SK-N-SH (cell line): ENCODE results near the gene BAIAP2L2. TPM values are rescaled to one million over a fixed set of nuclear protein-coding genes. Genes with fewer than 3 reads are reported as not detected.
"Not testable (repeated sequence)": the region's sequence is repeated elsewhere in the genome, so short reads cannot be mapped to it uniquely, and the experiment has no call there.

Experiments used
- CTCF ChIA-PET: fragments of 300-600, 350-600 bp; formaldehyde crosslinking; extraction: SDS; loops from one replicate; lab custom pipeline; 2021; lab: Yijun Ruan, JAX
- POLR2A ChIA-PET: fragments of 350-600 bp; sonication (Branson Sonifier 250); formaldehyde crosslinking; extraction: SDS; loops from one replicate; lab custom pipeline; 2020; ENCODE audit warnings: antibody characterized with exemption, inconsistent platforms; lab: Yijun Ruan, JAX
- DNase-seq: peaks from one replicate; pipeline ENCODE4 v3.0.0; 2012
- H2AFZ ChIP-seq: fragments of 200-600 bp; sonication (generic); 2 replicates; pipeline ENCODE4 v1.8.1; 2016; ENCODE audit warnings: antibody characterized with exemption, mild to moderate bottlenecking, low read depth
- H3F3A ChIP-seq: fragments of 200-600 bp; sonication (generic); replicated peaks from 2 replicates; pipeline ENCODE3; 2016; ENCODE audit warnings: antibody characterized with exemption, mild to moderate bottlenecking; ENCODE audit not compliant: insufficient read depth
- H3K27ac ChIP-seq, 2 experiments: fragments of 200-500 bp in 1 of 2; fragments of 200-600 bp in 1 of 2; sonication (Bioruptor generic) in 1 of 2; sonication (generic), shearing (Covaris generic) in 1 of 2; 2 replicates each; pipeline versions ENCODE4 v1.5.1 to v1.6.1; 2014 to 2016; ENCODE audit warnings: low read depth in 2 of 2, inconsistent platforms in 1 of 2, low read length in 1 of 2, mild to moderate bottlenecking in 1 of 2, mixed read lengths in 1 of 2
- H3K27me3 ChIP-seq: fragments of 200-600 bp; sonication (generic), shearing (Covaris generic); 2 replicates; pipeline ENCODE4 v1.6.1; 2016; ENCODE audit warnings: mixed run types; ENCODE audit not compliant: insufficient read depth
- H3K36me3 ChIP-seq, 2 experiments: fragments of 200-500 bp in 1 of 2; fragments of 200-600 bp in 1 of 2; sonication (Bioruptor generic) in 1 of 2; sonication (generic) in 1 of 2; replicated peaks in 1 of 2; 2 replicates each; pipeline versions ENCODE3 to v1.5.1; 2014 to 2016; ENCODE audit warnings: low read length in 1 of 2, mild to moderate bottlenecking in 1 of 2; ENCODE audit not compliant: insufficient read depth in 2 of 2, control insufficient read depth in 1 of 2
- H3K4me1 ChIP-seq, 2 experiments: fragments of 200-500 bp in 1 of 2; fragments of 200-600 bp in 1 of 2; sonication (Bioruptor generic) in 1 of 2; sonication (generic), shearing (Covaris generic) in 1 of 2; 2 replicates each; pipeline versions ENCODE4 v1.5.1 to v1.6.1; 2014 to 2016; ENCODE audit warnings: low read depth in 1 of 2, low read length in 1 of 2, mixed run types in 1 of 2; ENCODE audit not compliant: insufficient read depth in 2 of 2, control insufficient read depth in 1 of 2
- H3K4me2 ChIP-seq: fragments of 200-600 bp; sonication (generic), shearing (Covaris generic); 2 replicates; pipeline ENCODE4 v1.6.1; 2017; ENCODE audit warnings: mixed run types
- H3K4me3 ChIP-seq, 2 experiments: fragments of 200-500 bp in 1 of 2; fragments of 200-600 bp in 1 of 2; sonication (Bioruptor generic) in 1 of 2; sonication (generic), shearing (Covaris generic) in 1 of 2; 2 replicates each; pipeline versions ENCODE4 v1.5.1 to v1.8.1; 2014 to 2016; ENCODE audit warnings: low read depth in 2 of 2, inconsistent platforms in 1 of 2, low read length in 1 of 2, mild to moderate bottlenecking in 1 of 2, mixed read lengths in 1 of 2, moderate library complexity in 1 of 2
- H3K79me2 ChIP-seq: fragments of 200-600 bp; sonication (generic); 2 replicates; pipeline ENCODE4 v1.8.1; 2017; ENCODE audit warnings: mild to moderate bottlenecking; ENCODE audit not compliant: insufficient read depth
- H3K9ac ChIP-seq: fragments of 200-600 bp; sonication (generic); 2 replicates; pipeline ENCODE4 v1.6.1; 2017; ENCODE audit warnings: mixed run types
- H3K9me2 ChIP-seq: fragments of 200-600 bp; sonication (generic); 2 replicates; pipeline ENCODE4 v1.6.1; 2017; ENCODE audit warnings: mixed run types
- H3K9me3 ChIP-seq: fragments of 200-600 bp; sonication (generic); 2 replicates; pipeline ENCODE4 v1.6.1; 2017; ENCODE audit warnings: mixed run types, mild to moderate bottlenecking, moderate library complexity
- H4K20me1 ChIP-seq: fragments of 200-600 bp; sonication (generic); 2 replicates; pipeline ENCODE4 v1.6.1; 2017; ENCODE audit warnings: mild to moderate bottlenecking, mixed run types; ENCODE audit not compliant: insufficient read depth
- ELF1 ChIP-seq: IDR thresholded peaks from 2 replicates; pipeline ENCODE4 v1.4.0; 2012
- EP300 ChIP-seq, 2 experiments: IDR thresholded peaks; 2 replicates each; pipeline versions ENCODE4 v1.4.0 to v1.6.1; 2012; ENCODE audit warnings: borderline replicate concordance in 1 of 2, low read depth in 1 of 2, low read length in 1 of 2
- FOXJ3 ChIP-seq: sonication (generic); formaldehyde crosslinking; IDR thresholded peaks from 2 replicates; pipeline ENCODE4 v1.5.1; 2020; ENCODE audit warnings: mild to moderate bottlenecking, missing genetic modification reagents
- MXI1 ChIP-seq: IDR thresholded peaks from 2 replicates; pipeline ENCODE4 v1.6.1; 2012; ENCODE audit warnings: mild to moderate bottlenecking, low read depth, low read length, improper control_type of control experiment
- NFIC ChIP-seq: IDR thresholded peaks from 2 replicates; pipeline ENCODE4 v1.4.0; 2012; ENCODE audit warnings: borderline replicate concordance
- NRF1 ChIP-seq: IDR thresholded peaks from 2 replicates; pipeline ENCODE4 v1.6.1; 2012; ENCODE audit warnings: low read depth, mild to moderate bottlenecking, low read length
- POLR2AphosphoS5 ChIP-seq: IDR thresholded peaks from 2 replicates; pipeline ENCODE4 v1.6.1; 2012; ENCODE audit warnings: low read depth, low read length
- RAD21 ChIP-seq: IDR thresholded peaks from 2 replicates; pipeline ENCODE4 v1.6.1; 2012; ENCODE audit warnings: mild to moderate bottlenecking, low read length
- RCOR1 ChIP-seq: fragments of 150-350 bp; IDR thresholded peaks from 2 replicates; pipeline ENCODE4 v1.6.1; 2017; ENCODE audit warnings: antibody characterized with exemption, low read length
- TAF1 ChIP-seq: IDR thresholded peaks from 2 replicates; pipeline ENCODE4 v1.6.1; 2012; ENCODE audit warnings: low read depth, mild to moderate bottlenecking, low read length, moderate library complexity, borderline replicate concordance
- YY1 ChIP-seq: IDR thresholded peaks from 2 replicates; pipeline ENCODE4 v1.4.0; 2012; ENCODE audit warnings: low read depth, mild to moderate bottlenecking
- WGBS: methylation state at CpG from one replicate; pipeline ENCODE4 v1.1.6; 2017; ENCODE audit warnings: low lambda C conversion rate; 5-methylcytosine and 5-hydroxymethylcytosine counted together
- polyA plus RNA-seq, 3 experiments: library from polyadenylated mRNA; depleted of rRNA; stranded (reverse); fragments of >200 nt; gene quantifications; 2 replicates each; pipeline ENCODE4 v1.2.3, GENCODE V29; 2012
- TF ChIP-seq, protein P1 (sequence below): fragments of 200-600 bp; sonication (generic); IDR thresholded peaks from 2 replicates; pipeline ENCODE4 v1.6.1; 2017; ENCODE audit warnings: antibody characterized with exemption, mild to moderate bottlenecking, moderate library complexity
- TF ChIP-seq, protein P2 (sequence below): IDR thresholded peaks from 2 replicates; pipeline ENCODE4 v1.6.1; 2012; ENCODE audit warnings: mild to moderate bottlenecking, low read depth, low read length, moderate library complexity
- TF ChIP-seq, protein P3 (sequence below): IDR thresholded peaks from 2 replicates; pipeline ENCODE4; 2012
- TF ChIP-seq, protein P4 (sequence below): fragments of 150-350 bp; IDR thresholded peaks from 2 replicates; pipeline ENCODE4 v1.6.1; 2017; ENCODE audit warnings: antibody characterized with exemption, low read length, low read depth, borderline replicate concordance

Gene BAIAP2L2
- polyA plus RNA-seq, 1 of the 3 experiments (the other 2 are of a cell fraction): 0.16 TPM

DNA sequence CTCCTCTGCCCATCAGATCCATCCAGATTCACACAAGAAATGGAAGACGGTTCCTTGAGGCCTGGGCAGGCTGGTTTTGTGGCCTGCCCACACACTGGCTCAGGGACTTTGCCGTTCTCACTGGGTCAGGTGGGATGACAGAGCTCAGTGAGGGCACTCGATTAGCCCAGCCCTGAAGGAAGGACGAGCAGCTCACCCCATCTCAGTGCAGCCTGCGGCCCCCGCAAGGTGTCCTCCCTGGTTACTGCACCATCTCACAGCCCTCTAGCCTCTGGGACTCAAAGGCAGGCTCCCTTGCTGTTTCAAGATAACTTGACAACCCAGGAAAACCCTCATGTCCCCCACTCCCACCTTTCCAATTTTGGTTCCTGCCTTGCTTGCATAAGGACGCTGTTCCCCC lies 30.7 kb downstream of the BAIAP2L2 start:
- H4K20me1 ChIP-seq: no peaks in the 10 kb centered on the region
- no peaks in the 10 kb centered on the region for H3K27me3 ChIP-seq
- TF ChIP-seq, protein P1, sequence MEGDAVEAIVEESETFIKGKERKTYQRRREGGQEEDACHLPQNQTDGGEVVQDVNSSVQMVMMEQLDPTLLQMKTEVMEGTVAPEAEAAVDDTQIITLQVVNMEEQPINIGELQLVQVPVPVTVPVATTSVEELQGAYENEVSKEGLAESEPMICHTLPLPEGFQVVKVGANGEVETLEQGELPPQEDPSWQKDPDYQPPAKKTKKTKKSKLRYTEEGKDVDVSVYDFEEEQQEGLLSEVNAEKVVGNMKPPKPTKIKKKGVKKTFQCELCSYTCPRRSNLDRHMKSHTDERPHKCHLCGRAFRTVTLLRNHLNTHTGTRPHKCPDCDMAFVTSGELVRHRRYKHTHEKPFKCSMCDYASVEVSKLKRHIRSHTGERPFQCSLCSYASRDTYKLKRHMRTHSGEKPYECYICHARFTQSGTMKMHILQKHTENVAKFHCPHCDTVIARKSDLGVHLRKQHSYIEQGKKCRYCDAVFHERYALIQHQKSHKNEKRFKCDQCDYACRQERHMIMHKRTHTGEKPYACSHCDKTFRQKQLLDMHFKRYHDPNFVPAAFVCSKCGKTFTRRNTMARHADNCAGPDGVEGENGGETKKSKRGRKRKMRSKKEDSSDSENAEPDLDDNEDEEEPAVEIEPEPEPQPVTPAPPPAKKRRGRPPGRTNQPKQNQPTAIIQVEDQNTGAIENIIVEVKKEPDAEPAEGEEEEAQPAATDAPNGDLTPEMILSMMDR: no peak
- no peak for TF ChIP-seq FOXJ3
- TF ChIP-seq EP300 (IDR thresholded peaks at IDR 0.05; ENCODE audit: borderline replicate concordance in 1 of 2, low read depth in 1 of 2, low read length in 1 of 2): no peak
- no peak for TF ChIP-seq NRF1
- TF ChIP-seq, protein P2, sequence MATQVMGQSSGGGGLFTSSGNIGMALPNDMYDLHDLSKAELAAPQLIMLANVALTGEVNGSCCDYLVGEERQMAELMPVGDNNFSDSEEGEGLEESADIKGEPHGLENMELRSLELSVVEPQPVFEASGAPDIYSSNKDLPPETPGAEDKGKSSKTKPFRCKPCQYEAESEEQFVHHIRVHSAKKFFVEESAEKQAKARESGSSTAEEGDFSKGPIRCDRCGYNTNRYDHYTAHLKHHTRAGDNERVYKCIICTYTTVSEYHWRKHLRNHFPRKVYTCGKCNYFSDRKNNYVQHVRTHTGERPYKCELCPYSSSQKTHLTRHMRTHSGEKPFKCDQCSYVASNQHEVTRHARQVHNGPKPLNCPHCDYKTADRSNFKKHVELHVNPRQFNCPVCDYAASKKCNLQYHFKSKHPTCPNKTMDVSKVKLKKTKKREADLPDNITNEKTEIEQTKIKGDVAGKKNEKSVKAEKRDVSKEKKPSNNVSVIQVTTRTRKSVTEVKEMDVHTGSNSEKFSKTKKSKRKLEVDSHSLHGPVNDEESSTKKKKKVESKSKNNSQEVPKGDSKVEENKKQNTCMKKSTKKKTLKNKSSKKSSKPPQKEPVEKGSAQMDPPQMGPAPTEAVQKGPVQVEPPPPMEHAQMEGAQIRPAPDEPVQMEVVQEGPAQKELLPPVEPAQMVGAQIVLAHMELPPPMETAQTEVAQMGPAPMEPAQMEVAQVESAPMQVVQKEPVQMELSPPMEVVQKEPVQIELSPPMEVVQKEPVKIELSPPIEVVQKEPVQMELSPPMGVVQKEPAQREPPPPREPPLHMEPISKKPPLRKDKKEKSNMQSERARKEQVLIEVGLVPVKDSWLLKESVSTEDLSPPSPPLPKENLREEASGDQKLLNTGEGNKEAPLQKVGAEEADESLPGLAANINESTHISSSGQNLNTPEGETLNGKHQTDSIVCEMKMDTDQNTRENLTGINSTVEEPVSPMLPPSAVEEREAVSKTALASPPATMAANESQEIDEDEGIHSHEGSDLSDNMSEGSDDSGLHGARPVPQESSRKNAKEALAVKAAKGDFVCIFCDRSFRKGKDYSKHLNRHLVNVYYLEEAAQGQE: no peak
- TF ChIP-seq POLR2AphosphoS5: no peak
- TF ChIP-seq YY1: no peak
- TF ChIP-seq NFIC: no peak
- TF ChIP-seq, protein P3, sequence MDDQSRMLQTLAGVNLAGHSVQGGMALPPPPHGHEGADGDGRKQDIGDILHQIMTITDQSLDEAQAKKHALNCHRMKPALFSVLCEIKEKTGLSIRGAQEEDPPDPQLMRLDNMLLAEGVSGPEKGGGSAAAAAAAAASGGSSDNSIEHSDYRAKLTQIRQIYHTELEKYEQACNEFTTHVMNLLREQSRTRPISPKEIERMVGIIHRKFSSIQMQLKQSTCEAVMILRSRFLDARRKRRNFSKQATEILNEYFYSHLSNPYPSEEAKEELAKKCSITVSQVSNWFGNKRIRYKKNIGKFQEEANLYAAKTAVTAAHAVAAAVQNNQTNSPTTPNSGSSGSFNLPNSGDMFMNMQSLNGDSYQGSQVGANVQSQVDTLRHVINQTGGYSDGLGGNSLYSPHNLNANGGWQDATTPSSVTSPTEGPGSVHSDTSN: no peak
- TF ChIP-seq TAF1: no peak
- TF ChIP-seq RCOR1: no peak
- no peak for TF ChIP-seq MXI1
- TF ChIP-seq, protein P4, sequence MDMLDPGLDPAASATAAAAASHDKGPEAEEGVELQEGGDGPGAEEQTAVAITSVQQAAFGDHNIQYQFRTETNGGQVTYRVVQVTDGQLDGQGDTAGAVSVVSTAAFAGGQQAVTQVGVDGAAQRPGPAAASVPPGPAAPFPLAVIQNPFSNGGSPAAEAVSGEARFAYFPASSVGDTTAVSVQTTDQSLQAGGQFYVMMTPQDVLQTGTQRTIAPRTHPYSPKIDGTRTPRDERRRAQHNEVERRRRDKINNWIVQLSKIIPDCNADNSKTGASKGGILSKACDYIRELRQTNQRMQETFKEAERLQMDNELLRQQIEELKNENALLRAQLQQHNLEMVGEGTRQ: no peak
- no peak for TF ChIP-seq ELF1
- no peak for TF ChIP-seq RAD21
- peaks cover 0 to 2% of the 10 kb centered on the region in 2 experiments; a peak in 1 of 4 replicates for H3K4me1 ChIP-seq
- H3F3A ChIP-seq: no peaks in the 10 kb centered on the region
- H3K4me3 ChIP-seq: no peak overlapping the region
- no peak overlapping the region for H2AFZ ChIP-seq
- no peaks in the 10 kb centered on the region for H3K9me2 ChIP-seq
- H3K36me3 ChIP-seq: no peaks in the 10 kb centered on the region
- H3K9me3 ChIP-seq: no peaks in the 10 kb centered on the region
- WGBS: 81% methylated on average over 6 of the region's 7 CpGs
- CTCF ChIA-PET: interaction anchor here (2.3 kb wide), 1 partner anchor 27 kb away, joined by 8 read pairs; no protein-coding TSS in a partner anchor
- H3K9ac ChIP-seq: no peak overlapping the region
- H3K4me2 ChIP-seq: no peak overlapping the region
- no peak for DNase-seq
- POLR2A ChIA-PET: no interaction called here
- no peak overlapping the region for H3K27ac ChIP-seq
- no peaks in the 10 kb centered on the region for H3K79me2 ChIP-seq

DNA sequence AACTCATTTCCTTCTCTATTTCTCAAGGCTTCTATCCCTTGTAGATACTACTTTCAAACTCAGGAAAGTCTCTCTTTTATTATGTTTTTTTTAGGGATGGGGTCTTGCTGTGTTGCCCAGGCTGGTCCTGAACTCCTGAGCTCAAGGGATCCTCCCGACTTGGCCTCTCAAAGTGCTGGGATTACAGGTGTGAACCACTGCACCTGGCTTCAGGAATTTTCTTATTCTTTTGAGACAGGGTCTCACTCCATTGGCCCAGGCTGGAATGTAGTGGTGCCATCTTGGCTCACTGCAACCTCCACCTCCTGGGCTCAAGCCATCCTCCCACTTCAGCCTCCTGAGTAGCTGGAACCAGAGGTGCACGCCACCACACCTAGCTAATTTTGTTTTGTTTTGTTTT lies 31.3 kb downstream of the BAIAP2L2 start:
- DNase-seq, H3K4me1 ChIP-seq, H3K9ac ChIP-seq, POLR2A ChIA-PET, H3K36me3 ChIP-seq, H3F3A ChIP-seq, H3K27ac ChIP-seq, H2AFZ ChIP-seq, H3K79me2 ChIP-seq, H3K9me2 ChIP-seq, H3K9me3 ChIP-seq, H4K20me1 ChIP-seq, H3K4me3 ChIP-seq, H3K27me3 ChIP-seq, H3K4me2 ChIP-seq: not testable (repeated sequence)
- whole genome bisulfite sequencing: 90% methylated on average over 2 of the region's 2 CpGs
- CTCF ChIA-PET: interaction anchor here (2.3 kb wide), 1 partner anchor 27 kb away, joined by 8 read pairs; no protein-coding TSS in a partner anchor
